Activated T-cell treated with anti-CD3 and anti-CD28 coated beads, Interleukin-2, amount 50 U/mL, for 72 hours (primary cell): ENCODE results near the gene MAVS. TPM values are rescaled to one million over a fixed set of nuclear protein-coding genes. Genes with fewer than 3 reads are reported as not detected.
"Not testable (repeated sequence)": the region's sequence is repeated elsewhere in the genome, so short reads cannot be mapped to it uniquely, and the experiment has no call there.

Experiments used
- ATAC-seq, 2 donors: fragments of 150-1000 bp; cut with Tn5 transposase; replicated peaks in 1 of 2; 2 replicates each; pipeline ENCODE4 v1.10.0; 2021; ENCODE audit warnings: moderate library complexity in 2 of 2, mild to moderate bottlenecking in 1 of 2
- DNase-seq, 2 donors: peaks; one replicate each; pipeline ENCODE4 v3.0.0; 2021 to 2022; ENCODE audit warnings: mixed read lengths in 1 of 2
- H3K27ac Mint-ChIP-seq: one replicate; pipeline ENCODE4 v1.8.0; 2022; ENCODE audit warnings: mild to moderate bottlenecking, moderate library complexity, mixed read lengths
- H3K27me3 Mint-ChIP-seq: one replicate; pipeline ENCODE4 v1.8.0; 2022; ENCODE audit warnings: low read depth, mixed read lengths
- H3K36me3 Mint-ChIP-seq, 2 donors: one replicate each; pipeline ENCODE4 v1.8.0; 2022; ENCODE audit warnings: mixed read lengths in 2 of 2, mild to moderate bottlenecking in 1 of 2; ENCODE audit not compliant: insufficient read depth in 2 of 2
- H3K4me1 Mint-ChIP-seq: one replicate; pipeline ENCODE4 v1.8.0; 2022; ENCODE audit warnings: low read depth, mixed read lengths
- H3K4me3 Mint-ChIP-seq, 2 donors: one replicate each; pipeline ENCODE4 v1.8.0; 2022; ENCODE audit warnings: mild to moderate bottlenecking in 2 of 2, mixed read lengths in 2 of 2, moderate library complexity in 2 of 2
- H3K9me3 Mint-ChIP-seq, 2 donors: one replicate each; pipeline ENCODE4 v1.8.0; 2022; ENCODE audit warnings: mixed read lengths in 2 of 2
- total RNA-seq, 2 donors: library from RNA; stranded (reverse); gene quantifications; one replicate each; pipeline ENCODE4 v1.2.3, GENCODE V29; 2022

Gene MAVS
- total RNA-seq, 2 donors from 2014 or later: 27.9 to 29.8 TPM

DNA sequence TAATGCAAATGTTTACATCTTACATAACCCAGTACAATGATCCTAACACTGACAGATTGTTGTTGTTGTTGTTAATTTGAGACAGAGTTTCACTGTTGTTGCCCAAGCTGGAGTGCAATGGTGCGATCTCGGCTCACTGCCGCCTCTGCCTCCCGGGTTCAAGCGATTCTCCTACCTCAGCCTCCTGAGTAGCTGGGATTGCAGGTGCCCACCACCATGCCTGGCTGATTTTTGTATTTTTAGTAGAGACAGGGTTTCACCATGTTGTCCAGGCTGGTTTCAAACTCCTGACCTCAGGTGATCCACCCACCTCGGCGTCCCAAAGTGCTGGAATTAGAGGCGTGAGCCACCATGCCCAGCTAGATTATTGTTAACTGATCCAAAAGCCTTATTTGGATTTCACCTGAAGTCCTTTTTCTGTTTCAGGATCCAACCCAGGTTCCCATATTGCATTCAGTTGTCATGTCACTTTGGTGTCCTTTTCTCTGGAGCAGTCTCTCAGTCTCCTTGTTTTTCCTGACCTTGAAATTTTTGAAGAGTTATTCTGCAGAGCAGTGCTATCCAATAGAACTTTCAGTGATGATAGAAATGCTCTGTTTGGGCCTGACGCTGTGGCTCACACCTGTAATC is 2.5 kb upstream of the MAVS start:
- H3K4me1 Mint-ChIP-seq: peaks cover 38% of the 10 kb centered on the region
- H3K27ac Mint-ChIP-seq, DNase-seq, H3K27me3 Mint-ChIP-seq, H3K9me3 Mint-ChIP-seq, H3K4me3 Mint-ChIP-seq, ATAC-seq, H3K36me3 Mint-ChIP-seq: not testable (repeated sequence)

DNA sequence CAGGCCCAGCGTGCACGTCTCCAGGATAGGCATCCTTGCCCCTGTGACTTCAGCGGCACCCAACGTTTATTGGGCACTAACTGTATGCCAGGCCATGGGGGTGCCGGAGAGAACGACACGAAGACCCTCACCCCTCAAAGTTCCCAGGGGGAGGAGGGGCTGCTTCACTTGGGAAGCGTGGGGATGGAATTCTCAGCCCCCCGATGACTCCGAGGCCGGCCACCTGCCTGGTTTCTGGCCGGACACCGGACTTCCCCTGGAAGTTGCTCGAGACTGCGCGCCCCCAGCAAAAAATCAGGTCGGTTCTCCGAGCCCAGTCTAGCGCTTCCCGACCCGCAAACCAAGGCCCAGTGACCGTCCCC is 275 bp upstream of the MAVS start:
- no peak for DNase-seq
- no peak for ATAC-seq
- peaks cover 0 to 1% of the 10 kb centered on the region in 2 donors for H3K36me3 Mint-ChIP-seq

DNA sequence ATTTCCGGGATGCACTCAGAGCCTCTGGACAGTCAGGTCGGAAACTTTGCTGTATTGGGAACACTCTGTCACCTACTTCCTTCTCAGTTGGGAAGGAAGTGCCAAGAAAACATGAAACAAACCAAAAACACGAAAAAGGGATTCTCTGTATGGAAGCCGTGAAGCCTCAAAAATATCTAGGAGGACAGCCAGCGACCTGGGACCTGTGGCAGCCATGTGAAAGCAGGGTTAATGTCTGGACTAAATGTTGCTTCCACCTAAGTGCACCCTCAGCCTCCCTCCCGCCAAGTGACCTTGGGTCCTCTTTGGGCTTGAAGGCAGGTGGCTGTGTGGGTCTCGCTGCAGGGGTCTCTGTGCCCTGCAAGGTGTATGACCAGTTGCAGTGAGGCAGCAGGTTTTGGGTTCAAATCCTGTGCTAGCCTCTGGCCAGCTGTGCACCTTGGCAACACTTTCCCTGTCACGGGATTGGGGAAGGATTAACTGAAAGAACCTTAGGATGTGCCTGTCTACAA is 851 bp downstream of the MAVS start:
- H3K4me1 Mint-ChIP-seq: peaks cover 39% of the 10 kb centered on the region

More for the DNA sequence above, 275 bp upstream of the MAVS start:
- H3K4me3 Mint-ChIP-seq: peak overlapping the region; percentile 90 to 95
- H3K27me3 Mint-ChIP-seq: no peaks in the 10 kb centered on the region
- H3K27ac Mint-ChIP-seq: peak overlapping the region; percentile 90
- H3K9me3 Mint-ChIP-seq: no peaks in the 10 kb centered on the region
- H3K4me1 Mint-ChIP-seq: peaks cover 39% of the 10 kb centered on the region

DNA sequence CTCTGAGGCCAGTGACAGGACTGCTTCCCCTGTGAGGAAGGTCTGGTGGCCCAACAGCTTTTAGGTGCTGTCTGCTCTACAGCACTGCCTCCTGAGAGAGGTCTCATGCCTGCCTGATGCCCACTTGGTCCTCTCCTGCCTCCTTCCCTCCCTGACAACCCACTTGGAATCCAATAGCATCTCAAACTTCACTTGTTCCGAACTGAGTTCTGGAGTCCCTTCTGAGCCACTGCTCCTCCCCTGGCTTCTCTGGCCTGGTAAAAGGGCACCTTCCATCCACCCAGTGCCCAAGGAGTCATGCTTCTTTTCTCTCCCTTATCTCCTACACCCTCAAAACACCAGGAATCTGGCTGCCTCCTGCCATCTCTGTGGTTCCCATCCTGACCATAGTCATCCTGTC is 1.9 kb downstream of the MAVS start:
- H3K9me3 Mint-ChIP-seq: no peaks in the 10 kb centered on the region
- DNase-seq (no peak), ATAC-seq (no peak)
- peaks cover 0 to 1% of the 10 kb centered on the region in 2 donors for H3K36me3 Mint-ChIP-seq
- H3K4me1 Mint-ChIP-seq: peaks cover 39% of the 10 kb centered on the region
- H3K27me3 Mint-ChIP-seq: no peaks in the 10 kb centered on the region
- H3K4me3 Mint-ChIP-seq: peak overlapping the region; percentile 11 to 90
- no peak overlapping the region for H3K27ac Mint-ChIP-seq

More for the DNA sequence above, 851 bp downstream of the MAVS start:
- H3K27me3 Mint-ChIP-seq: no peaks in the 10 kb centered on the region
- ATAC-seq (no peak), DNase-seq (no peak)
- peak overlapping the region; percentile 90 to 95 for H3K4me3 Mint-ChIP-seq
- no peaks in the 10 kb centered on the region for H3K9me3 Mint-ChIP-seq
- peak overlapping the region; percentile 90 for H3K27ac Mint-ChIP-seq
- H3K36me3 Mint-ChIP-seq: peaks cover 0 to 1% of the 10 kb centered on the region in 2 donors

DNA sequence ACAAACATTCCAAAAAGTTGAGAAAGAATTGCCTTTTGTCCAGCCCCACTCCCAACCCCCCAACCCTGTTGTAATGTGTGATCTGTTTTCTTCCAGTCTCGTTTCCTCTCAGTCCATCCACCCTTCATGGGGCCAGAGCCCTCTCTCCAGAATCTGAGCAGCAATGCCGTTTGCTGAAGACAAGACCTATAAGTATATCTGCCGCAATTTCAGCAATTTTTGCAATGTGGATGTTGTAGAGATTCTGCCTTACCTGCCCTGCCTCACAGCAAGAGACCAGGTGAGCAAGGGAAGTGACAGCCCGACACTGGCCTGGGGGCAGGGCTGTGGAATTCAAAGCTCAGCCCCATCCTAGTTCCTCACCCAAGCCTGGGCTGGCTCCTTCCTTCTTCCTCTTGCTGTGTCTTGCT is 7.8 kb downstream of the MAVS start:
- DNase-seq: no peak
- H3K4me3 Mint-ChIP-seq: no peak overlapping the region
- ATAC-seq: peak; percentile 34 to 36
- H3K27ac Mint-ChIP-seq: no peak overlapping the region
- no peaks in the 10 kb centered on the region for H3K27me3 Mint-ChIP-seq
- peaks cover 9% of the 10 kb centered on the region for H3K4me1 Mint-ChIP-seq
- H3K9me3 Mint-ChIP-seq: no peaks in the 10 kb centered on the region
- peaks cover 4 to 17% of the 10 kb centered on the region in 2 donors for H3K36me3 Mint-ChIP-seq

DNA sequence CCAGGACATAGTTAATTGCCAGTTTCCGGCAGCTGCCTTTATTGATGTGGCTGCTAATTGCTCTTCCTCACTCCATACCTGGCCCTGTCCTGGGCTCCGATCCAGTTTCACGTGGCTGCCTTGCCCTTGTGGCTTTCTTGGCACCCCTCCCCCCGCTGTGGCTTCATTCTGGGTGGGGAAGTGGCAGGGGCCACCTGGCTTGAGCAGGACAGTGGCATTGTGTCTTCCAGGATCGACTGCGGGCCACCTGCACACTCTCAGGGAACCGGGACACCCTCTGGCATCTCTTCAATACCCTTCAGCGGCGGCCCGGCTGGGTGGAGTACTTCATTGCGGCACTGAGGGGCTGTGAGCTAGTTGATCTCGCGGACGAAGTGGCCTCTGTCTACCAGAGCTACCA is 10.8 kb downstream of the MAVS start:
- H3K27ac Mint-ChIP-seq: no peak overlapping the region
- peaks cover 6 to 34% of the 10 kb centered on the region in 2 donors for H3K36me3 Mint-ChIP-seq
- H3K4me3 Mint-ChIP-seq: no peak overlapping the region
- no peak for DNase-seq
- ATAC-seq: no peak
- peaks cover 5% of the 10 kb centered on the region for H3K4me1 Mint-ChIP-seq
- no peaks in the 10 kb centered on the region for H3K9me3 Mint-ChIP-seq
- no peaks in the 10 kb centered on the region for H3K27me3 Mint-ChIP-seq

DNA sequence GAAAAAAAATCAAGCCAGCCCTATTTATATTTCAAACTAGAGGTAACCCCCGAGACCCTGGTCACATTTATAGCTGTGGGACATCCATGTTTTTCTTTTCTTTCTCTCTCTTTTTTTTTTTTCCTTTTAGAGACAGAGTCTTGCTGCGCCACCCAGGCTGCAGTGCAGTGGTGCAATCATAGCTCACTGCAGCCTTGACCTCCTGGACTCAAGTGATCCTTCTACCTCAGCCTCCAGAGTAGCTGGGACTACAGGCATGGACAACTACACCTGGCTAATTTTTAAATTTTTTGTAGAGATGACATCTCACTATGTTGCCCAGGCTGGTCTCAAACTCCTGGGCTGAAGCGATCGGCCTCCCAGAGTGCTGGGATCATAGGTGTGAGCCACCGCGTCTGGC is 12.1 kb downstream of the MAVS start:
- no peaks in the 10 kb centered on the region for H3K9me3 Mint-ChIP-seq
- peaks cover 5% of the 10 kb centered on the region for H3K4me1 Mint-ChIP-seq
- no peak overlapping the region for H3K27ac Mint-ChIP-seq
- no peak for DNase-seq
- no peak for ATAC-seq
- H3K4me3 Mint-ChIP-seq: no peak overlapping the region
- peaks cover 9 to 39% of the 10 kb centered on the region in 2 donors for H3K36me3 Mint-ChIP-seq
- H3K27me3 Mint-ChIP-seq: no peaks in the 10 kb centered on the region

DNA sequence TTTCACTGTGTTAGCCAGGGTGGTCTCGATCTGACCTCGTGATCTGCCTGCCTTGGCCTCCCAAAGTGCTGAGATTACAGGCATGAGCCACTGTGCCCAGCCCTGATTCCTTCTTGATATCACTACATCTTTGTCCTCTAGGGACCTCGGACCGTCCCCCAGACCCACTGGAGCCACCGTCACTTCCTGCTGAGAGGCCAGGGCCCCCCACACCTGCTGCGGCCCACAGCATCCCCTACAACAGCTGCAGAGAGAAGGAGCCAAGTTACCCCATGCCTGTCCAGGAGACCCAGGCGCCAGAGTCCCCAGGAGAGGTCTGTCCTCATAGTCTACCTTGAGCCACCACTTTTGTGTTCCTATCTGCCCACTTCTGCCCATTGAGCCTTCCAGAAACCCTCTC is 14.6 kb downstream of the MAVS start:
- Mint-ChIP-seq H3K27me3 (no peaks in the 10 kb centered on the region), H3K4me3 (no peak overlapping the region), H3K9me3 (no peaks in the 10 kb centered on the region), H3K36me3 (peaks cover 10 to 33% of the 10 kb centered on the region in 2 donors), H3K27ac (no peak overlapping the region), H3K4me1 (peaks cover 5% of the 10 kb centered on the region)
- DNase-seq: no peak
- no peak for ATAC-seq

DNA sequence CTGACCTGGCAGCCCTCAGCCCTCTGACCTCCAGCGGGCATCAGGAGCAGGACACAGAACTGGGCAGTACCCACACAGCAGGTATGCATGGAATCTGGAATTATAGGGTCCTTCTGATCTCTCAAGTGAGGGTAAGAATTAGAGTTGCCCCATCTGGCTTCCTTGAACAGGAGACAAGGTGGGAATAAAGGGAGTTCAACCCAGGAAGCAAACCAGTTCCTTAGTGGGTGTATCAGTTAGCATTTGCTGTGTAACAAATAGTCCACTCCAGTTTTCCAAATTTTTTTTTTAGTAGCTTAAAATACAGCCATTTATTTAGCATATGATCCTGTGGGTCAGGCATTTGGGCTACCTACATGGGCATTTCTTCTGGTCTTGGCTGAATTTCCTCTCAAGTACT is 15.7 kb downstream of the MAVS start:
- no peaks in the 10 kb centered on the region for H3K9me3 Mint-ChIP-seq
- H3K4me3 Mint-ChIP-seq: no peak overlapping the region
- no peaks in the 10 kb centered on the region for H3K27me3 Mint-ChIP-seq
- no peak overlapping the region for H3K27ac Mint-ChIP-seq
- DNase-seq (no peak), ATAC-seq (no peak)
- H3K4me1 Mint-ChIP-seq: no peaks in the 10 kb centered on the region
- H3K36me3 Mint-ChIP-seq: peaks cover 10 to 30% of the 10 kb centered on the region in 2 donors

DNA sequence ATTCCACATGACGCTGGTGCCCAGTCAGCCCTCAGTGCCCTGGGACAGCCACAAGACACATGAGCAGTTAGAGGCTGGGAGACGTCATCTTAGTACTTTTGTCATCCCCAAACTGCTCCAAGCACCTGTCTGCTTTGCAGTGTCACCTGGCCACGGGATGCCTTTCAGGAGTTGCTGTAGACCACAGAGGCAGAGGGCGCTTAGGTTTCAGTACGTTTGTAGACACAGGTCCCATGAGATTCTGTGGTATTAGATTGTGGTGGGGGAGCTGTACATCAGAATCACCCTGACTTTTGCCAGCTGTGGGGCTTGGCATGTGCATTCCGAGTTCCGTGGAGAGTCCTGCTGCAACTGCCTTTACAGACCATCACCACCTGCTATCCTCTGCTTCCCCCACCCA is 16.7 kb downstream of the MAVS start:
- ATAC-seq (no peak), DNase-seq (no peak)
- Mint-ChIP-seq H3K9me3 (no peaks in the 10 kb centered on the region), H3K36me3 (peaks cover 8 to 24% of the 10 kb centered on the region in 2 donors), H3K4me3 (no peak overlapping the region), H3K27me3 (no peaks in the 10 kb centered on the region), H3K4me1 (no peaks in the 10 kb centered on the region), H3K27ac (no peak overlapping the region)

DNA sequence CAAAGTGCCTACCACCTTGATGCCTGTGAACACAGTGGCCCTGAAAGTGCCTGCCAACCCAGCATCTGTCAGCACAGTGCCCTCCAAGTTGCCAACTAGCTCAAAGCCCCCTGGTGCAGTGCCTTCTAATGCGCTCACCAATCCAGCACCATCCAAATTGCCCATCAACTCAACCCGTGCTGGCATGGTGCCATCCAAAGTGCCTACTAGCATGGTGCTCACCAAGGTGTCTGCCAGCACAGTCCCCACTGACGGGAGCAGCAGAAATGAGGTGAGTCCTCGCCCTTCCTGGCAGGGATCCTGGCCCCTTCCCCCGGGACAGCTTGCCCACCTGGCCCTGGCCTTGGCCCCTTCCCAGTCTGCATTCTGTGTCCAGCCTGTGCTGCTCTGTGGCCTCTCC is 17.9 kb downstream of the MAVS start:
- Mint-ChIP-seq H3K4me3 (no peak overlapping the region), H3K27me3 (no peaks in the 10 kb centered on the region), H3K4me1 (no peaks in the 10 kb centered on the region), H3K36me3 (peaks cover 8 to 22% of the 10 kb centered on the region in 2 donors), H3K27ac (no peak overlapping the region), H3K9me3 (no peaks in the 10 kb centered on the region)
- no peak for DNase-seq
- ATAC-seq: no peak

DNA sequence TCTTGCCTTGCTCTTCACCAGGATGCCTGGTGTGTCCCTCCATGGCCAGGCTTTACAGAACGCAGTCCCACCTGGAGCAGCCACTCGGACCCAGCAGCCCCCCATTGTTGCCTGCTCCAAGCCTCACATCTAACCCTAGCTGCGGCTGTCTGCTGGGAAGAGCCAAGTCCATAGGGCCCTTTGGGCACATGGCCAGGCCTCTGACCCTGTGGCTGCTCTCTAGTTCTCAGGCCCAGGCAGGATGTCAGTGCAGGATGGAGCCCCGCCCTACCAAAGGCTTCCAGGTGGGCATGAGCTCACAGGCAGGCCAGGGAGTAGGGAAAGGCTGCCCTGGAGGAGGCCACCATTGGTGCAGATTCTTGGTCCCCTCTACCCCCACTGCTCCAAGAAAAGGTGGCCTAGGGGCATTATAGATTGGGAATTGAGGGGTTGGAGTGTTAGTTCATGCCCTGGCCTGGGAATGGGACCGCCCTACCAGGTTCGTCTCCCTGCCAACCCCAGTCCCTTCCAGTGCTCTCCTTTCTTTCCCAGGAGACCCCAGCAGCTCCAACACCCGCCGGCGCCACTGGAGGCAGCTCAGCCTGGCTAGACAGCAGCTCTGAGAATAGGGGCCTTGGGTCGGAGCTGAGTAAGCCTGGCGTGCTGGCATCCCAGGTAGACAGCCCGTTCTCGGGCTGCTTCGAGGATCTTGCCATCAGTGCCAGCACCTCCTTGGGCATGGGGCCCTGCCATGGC is 18.7 kb downstream of the MAVS start:
- no peaks in the 10 kb centered on the region for H3K9me3 Mint-ChIP-seq
- H3K27me3 Mint-ChIP-seq: no peaks in the 10 kb centered on the region
- H3K27ac Mint-ChIP-seq: no peak overlapping the region
- no peak for ATAC-seq
- H3K4me1 Mint-ChIP-seq: no peaks in the 10 kb centered on the region
- H3K36me3 Mint-ChIP-seq: peaks cover 8 to 21% of the 10 kb centered on the region in 2 donors
- no peak for DNase-seq
- no peak overlapping the region for H3K4me3 Mint-ChIP-seq

DNA sequence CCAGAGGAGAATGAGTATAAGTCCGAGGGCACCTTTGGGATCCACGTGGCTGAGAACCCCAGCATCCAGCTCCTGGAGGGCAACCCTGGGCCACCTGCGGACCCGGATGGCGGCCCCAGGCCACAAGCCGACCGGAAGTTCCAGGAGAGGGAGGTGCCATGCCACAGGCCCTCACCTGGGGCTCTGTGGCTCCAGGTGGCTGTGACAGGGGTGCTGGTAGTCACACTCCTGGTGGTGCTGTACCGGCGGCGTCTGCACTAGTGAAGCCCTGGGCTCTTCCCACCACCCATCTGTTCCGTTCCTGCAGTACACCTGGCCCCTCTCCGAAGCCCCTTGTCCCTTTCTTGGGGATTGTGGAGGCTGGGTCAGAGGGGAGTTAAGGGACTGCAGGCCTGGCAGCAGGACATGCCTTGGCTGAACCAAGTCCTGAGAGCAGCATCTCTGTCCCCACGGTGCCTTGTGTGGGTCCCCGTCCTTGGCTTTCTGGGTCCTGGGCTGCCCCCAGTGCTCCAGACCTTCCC is 19.3 kb downstream of the MAVS start:
- ATAC-seq (no peak), DNase-seq (no peak)
- Mint-ChIP-seq H3K27me3 (no peaks in the 10 kb centered on the region), H3K4me1 (no peaks in the 10 kb centered on the region), H3K9me3 (no peaks in the 10 kb centered on the region), H3K4me3 (no peak overlapping the region), H3K27ac (no peak overlapping the region), H3K36me3 (peaks cover 8 to 22% of the 10 kb centered on the region in 2 donors)
